Measurements from ENCODE around the gene JUN. TPM values are rescaled to one million over a fixed set of nuclear protein-coding genes. Genes with fewer than 3 reads are reported as not detected.

JUN gene
- total RNA-seq, 1 experiment from 2014 or later = 15.9 TPM

GRCh38 chr1:58818075-58818474 is 34.2 kb upstream of the JUN start (continued):
- TF ChIP-seq PREB (CRISPR knock-in tag; IDR thresholded peaks at IDR 0.05; ENCODE audit: borderline replicate concordance) (no peak), NFATC4 (CRISPR knock-in tag; IDR thresholded peaks at IDR 0.05) (no peak), PRRX2 (CRISPR knock-in tag; IDR thresholded peaks at IDR 0.05) (no peak), GRHL2 (CRISPR knock-in tag; IDR thresholded peaks at IDR 0.05; ENCODE audit: insufficient replicate concordance, severe bottlenecking) (no peak)
- TF ChIP-seq, protein P1, sequence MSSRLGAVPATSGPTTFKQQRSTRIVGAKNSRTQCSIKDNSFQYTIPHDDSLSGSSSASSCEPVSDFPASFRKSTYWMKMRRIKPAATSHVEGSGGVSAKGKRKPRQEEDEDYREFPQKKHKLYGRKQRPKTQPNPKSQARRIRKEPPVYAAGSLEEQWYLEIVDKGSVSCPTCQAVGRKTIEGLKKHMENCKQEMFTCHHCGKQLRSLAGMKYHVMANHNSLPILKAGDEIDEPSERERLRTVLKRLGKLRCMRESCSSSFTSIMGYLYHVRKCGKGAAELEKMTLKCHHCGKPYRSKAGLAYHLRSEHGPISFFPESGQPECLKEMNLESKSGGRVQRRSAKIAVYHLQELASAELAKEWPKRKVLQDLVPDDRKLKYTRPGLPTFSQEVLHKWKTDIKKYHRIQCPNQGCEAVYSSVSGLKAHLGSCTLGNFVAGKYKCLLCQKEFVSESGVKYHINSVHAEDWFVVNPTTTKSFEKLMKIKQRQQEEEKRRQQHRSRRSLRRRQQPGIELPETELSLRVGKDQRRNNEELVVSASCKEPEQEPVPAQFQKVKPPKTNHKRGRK (CRISPR knock-in tag; IDR thresholded peaks at IDR 0.05; ENCODE audit: borderline replicate concordance) = no peak

- TF ChIP-seq E2F5 (CRISPR knock-in tag; IDR thresholded peaks at IDR 0.05) (no peak), ZNF121 (CRISPR knock-in tag; IDR thresholded peaks at IDR 0.05) (no peak), CREB1 (CRISPR knock-in tag; IDR thresholded peaks at IDR 0.05) (no peak), ZNF263 (CRISPR knock-in tag; IDR thresholded peaks at IDR 0.05; ENCODE audit: low read depth) (no peak), PRRX2 (CRISPR knock-in tag; IDR thresholded peaks at IDR 0.05) (no peak)
- TF ChIP-seq, protein P2, sequence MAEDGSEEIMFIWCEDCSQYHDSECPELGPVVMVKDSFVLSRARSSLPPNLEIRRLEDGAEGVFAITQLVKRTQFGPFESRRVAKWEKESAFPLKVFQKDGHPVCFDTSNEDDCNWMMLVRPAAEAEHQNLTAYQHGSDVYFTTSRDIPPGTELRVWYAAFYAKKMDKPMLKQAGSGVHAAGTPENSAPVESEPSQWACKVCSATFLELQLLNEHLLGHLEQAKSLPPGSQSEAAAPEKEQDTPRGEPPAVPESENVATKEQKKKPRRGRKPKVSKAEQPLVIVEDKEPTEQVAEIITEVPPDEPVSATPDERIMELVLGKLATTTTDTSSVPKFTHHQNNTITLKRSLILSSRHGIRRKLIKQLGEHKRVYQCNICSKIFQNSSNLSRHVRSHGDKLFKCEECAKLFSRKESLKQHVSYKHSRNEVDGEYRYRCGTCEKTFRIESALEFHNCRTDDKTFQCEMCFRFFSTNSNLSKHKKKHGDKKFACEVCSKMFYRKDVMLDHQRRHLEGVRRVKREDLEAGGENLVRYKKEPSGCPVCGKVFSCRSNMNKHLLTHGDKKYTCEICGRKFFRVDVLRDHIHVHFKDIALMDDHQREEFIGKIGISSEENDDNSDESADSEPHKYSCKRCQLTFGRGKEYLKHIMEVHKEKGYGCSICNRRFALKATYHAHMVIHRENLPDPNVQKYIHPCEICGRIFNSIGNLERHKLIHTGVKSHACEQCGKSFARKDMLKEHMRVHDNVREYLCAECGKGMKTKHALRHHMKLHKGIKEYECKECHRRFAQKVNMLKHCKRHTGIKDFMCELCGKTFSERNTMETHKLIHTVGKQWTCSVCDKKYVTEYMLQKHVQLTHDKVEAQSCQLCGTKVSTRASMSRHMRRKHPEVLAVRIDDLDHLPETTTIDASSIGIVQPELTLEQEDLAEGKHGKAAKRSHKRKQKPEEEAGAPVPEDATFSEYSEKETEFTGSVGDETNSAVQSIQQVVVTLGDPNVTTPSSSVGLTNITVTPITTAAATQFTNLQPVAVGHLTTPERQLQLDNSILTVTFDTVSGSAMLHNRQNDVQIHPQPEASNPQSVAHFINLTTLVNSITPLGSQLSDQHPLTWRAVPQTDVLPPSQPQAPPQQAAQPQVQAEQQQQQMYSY (CRISPR knock-in tag; IDR thresholded peaks at IDR 0.05) = no peak
- TF ChIP-seq, protein P3, sequence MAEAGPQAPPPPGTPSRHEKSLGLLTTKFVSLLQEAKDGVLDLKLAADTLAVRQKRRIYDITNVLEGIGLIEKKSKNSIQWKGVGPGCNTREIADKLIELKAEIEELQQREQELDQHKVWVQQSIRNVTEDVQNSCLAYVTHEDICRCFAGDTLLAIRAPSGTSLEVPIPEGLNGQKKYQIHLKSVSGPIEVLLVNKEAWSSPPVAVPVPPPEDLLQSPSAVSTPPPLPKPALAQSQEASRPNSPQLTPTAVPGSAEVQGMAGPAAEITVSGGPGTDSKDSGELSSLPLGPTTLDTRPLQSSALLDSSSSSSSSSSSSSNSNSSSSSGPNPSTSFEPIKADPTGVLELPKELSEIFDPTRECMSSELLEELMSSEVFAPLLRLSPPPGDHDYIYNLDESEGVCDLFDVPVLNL (CRISPR knock-in tag; IDR thresholded peaks at IDR 0.05; ENCODE audit: borderline replicate concordance, low read depth) = no peak
- ChIA-PET POLR2A (interaction anchor here (0.6 to 1.0 kb wide), 2 partner anchors 34 to 235 kb away, joined by 3 read pairs; no protein-coding TSS in a partner anchor), CTCF (interaction anchor here (1.5 kb wide), 1 partner anchor 942 kb away, joined by 3 read pairs; no protein-coding TSS in a partner anchor)
- H3K27me3 Mint-ChIP-seq (ENCODE audit: low read depth) = peaks cover 30% of the 10 kb centered on the region
- peak overlapping the region; percentile 49; the same call in 1 of the 2 replicates for H3K27ac Mint-ChIP-seq
- no peak for ATAC-seq
- H3K4me1 Mint-ChIP-seq = peaks cover 31% of the 10 kb centered on the region
- H3K4me3 Mint-ChIP-seq = peak overlapping the region; percentile 81
- no peaks in the 10 kb centered on the region for H3K9me3 Mint-ChIP-seq
- no peak for DNase-seq (ENCODE audit: low spot score)
- H3K36me3 Mint-ChIP-seq = no peaks in the 10 kb centered on the region
Observed at GRCh38 chr1:58816747-58817221, 32.9 kb upstream of the JUN start.

DNA sequence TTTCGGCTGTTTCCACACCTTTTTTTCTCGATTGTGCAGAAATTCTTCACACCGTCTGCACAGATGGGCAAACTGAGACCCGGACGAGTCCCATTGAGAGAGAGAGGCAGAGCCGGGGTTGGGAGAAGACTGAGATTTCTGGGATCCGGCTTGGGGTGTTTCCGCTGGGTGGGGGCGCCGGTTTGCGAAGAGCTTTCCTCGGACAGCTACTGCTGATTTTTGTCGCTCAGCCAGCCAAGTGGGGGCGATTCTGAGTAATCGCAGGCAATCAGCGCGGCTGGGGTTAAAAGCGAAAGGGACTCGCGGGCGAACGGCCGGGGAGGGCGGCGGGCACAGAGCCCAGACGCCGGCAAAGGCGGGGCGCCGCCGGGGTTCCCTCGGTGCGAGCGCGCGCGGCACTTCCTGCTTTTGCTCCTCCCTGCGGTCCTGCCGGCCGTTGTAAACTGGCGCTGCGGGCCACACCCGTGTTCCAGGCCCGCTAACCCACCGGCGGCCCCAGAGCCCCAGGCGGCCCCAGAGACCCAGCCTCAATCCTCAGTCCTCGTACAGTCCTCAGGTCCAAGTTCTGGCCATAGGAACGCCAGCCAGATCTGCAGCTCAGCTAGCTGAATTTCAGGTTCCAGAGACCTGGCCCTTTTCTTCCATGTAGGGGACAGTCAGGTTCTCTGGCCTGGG is 32.4 kb upstream of the JUN start:
- H3K9me3 Mint-ChIP-seq = no peaks in the 10 kb centered on the region
- peak overlapping the region; percentile 81 for H3K4me3 Mint-ChIP-seq
- CTCF ChIA-PET = interaction anchor here (1.5 kb wide), 1 partner anchor 943 kb away, joined by 3 read pairs; no protein-coding TSS in a partner anchor
- peaks cover 31% of the 10 kb centered on the region for H3K4me1 Mint-ChIP-seq
- peak overlapping the region; percentile 87; the same call in 1 of the 2 replicates for H3K27ac Mint-ChIP-seq
- ATAC-seq (peak; percentile 65), DNase-seq (ENCODE audit: low spot score) (peak; percentile 80)
- POLR2A ChIA-PET = interaction anchor here (0.6 to 1.0 kb wide), 2 partner anchors 33 to 236 kb away, joined by 3 read pairs; no protein-coding TSS in a partner anchor
- no peaks in the 10 kb centered on the region for H3K36me3 Mint-ChIP-seq
- H3K27me3 Mint-ChIP-seq (ENCODE audit: low read depth) = peaks cover 30% of the 10 kb centered on the region
- TF ChIP-seq, protein P4, sequence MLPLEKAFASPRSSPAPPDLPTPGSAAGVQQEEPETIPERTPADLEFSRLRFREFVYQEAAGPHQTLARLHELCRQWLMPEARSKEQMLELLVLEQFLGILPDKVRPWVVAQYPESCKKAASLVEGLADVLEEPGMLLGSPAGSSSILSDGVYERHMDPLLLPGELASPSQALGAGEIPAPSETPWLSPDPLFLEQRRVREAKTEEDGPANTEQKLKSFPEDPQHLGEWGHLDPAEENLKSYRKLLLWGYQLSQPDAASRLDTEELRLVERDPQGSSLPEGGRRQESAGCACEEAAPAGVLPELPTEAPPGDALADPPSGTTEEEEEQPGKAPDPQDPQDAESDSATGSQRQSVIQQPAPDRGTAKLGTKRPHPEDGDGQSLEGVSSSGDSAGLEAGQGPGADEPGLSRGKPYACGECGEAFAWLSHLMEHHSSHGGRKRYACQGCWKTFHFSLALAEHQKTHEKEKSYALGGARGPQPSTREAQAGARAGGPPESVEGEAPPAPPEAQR (CRISPR knock-in tag; IDR thresholded peaks at IDR 0.05) = no peak
- TF ChIP-seq CREB1 (CRISPR knock-in tag; IDR thresholded peaks at IDR 0.05) (no peak), ZNF317 (CRISPR knock-in tag; IDR thresholded peaks at IDR 0.05; ENCODE audit: borderline replicate concordance, low read depth) (0 out of 2 replicates have a peak, but pooled peaks have one; percentile 27), MYBL2 (CRISPR knock-in tag; IDR thresholded peaks at IDR 0.05) (no peak), MXD4 (CRISPR knock-in tag; IDR thresholded peaks at IDR 0.05; ENCODE audit: borderline replicate concordance) (no peak), ETV6 (CRISPR knock-in tag; IDR thresholded peaks at IDR 0.05) (peak; percentile 43; the same call in 1 of the 2 replicates)
- TF ChIP-seq, protein P1 (CRISPR knock-in tag; IDR thresholded peaks at IDR 0.05; ENCODE audit: borderline replicate concordance) = no peak
- TF ChIP-seq, protein P3 (CRISPR knock-in tag; IDR thresholded peaks at IDR 0.05; ENCODE audit: borderline replicate concordance, low read depth) = no peak
